ENCODE data around the gene TOR1AIP1. TPM values are rescaled to one million over a fixed set of nuclear protein-coding genes. Genes with fewer than 3 reads are reported as not detected.

The TOR1AIP1 gene
- polyA plus RNA-seq, 1 experiment = 16.4 TPM

GRCh38 chr1:179935909-179936496 lies 53.9 kb downstream of the TOR1AIP1 start:
- ChIA-PET CTCF (interaction anchor here (0.6 to 1.3 kb wide), 3 partner anchors 11 to 306 kb away, joined by 3 to 4 read pairs (median 3); no protein-coding TSS in a partner anchor), POLR2A (no interaction called here)
- TF ChIP-seq CTCF (IDR thresholded peaks at IDR 0.05; ENCODE audit: insufficient read depth, low read depth, low read length) = no peak
- Histone ChIP-seq H3K4me3 (ENCODE audit: low read depth, low read length) (no peak overlapping the region), H3K27me3 (ENCODE audit: control insufficient read depth, insufficient read depth, low read length) (no peaks in the 10 kb centered on the region), H3K36me3 (ENCODE audit: control insufficient read depth, insufficient read depth, low read length) (no peaks in the 10 kb centered on the region)
- no peak for DNase-seq (ENCODE audit: low read depth)

GRCh38 chr1:179937668-179938254 lies 55.7 kb downstream of the TOR1AIP1 start:
- H3K27me3 ChIP-seq (ENCODE audit: control insufficient read depth, insufficient read depth, low read length) = no peaks in the 10 kb centered on the region
- POLR2A ChIA-PET = no interaction called here
- no peak for TF ChIP-seq CTCF (IDR thresholded peaks at IDR 0.05; ENCODE audit: insufficient read depth, low read depth, low read length)
- no peak overlapping the region for H3K4me3 ChIP-seq (ENCODE audit: low read depth, low read length)
- CTCF ChIA-PET = interaction anchor here (0.5 to 1.4 kb wide), 3 partner anchors 16 to 239 kb away, joined by 3 read pairs; no protein-coding TSS in a partner anchor
- DNase-seq (ENCODE audit: low read depth) = no peak
- no peaks in the 10 kb centered on the region for H3K36me3 ChIP-seq (ENCODE audit: control insufficient read depth, insufficient read depth, low read length)

- CTCF ChIA-PET = interaction anchor here (0.9 to 1.3 kb wide), 3 partner anchors 9 to 16 kb away, joined by 3 read pairs; no protein-coding TSS in a partner anchor
- POLR2A ChIA-PET = no interaction called here
These were observed 56.7 kb downstream of the TOR1AIP1 start for GRCh38 chr1:179938752-179939151.

GRCh38 chr1:179939941-179940340 lies 57.9 kb downstream of the TOR1AIP1 start:
- TF ChIP-seq CTCF (IDR thresholded peaks at IDR 0.05; ENCODE audit: insufficient read depth, low read depth, low read length) = no peak
- POLR2A ChIA-PET = no interaction called here
- H3K36me3 ChIP-seq (ENCODE audit: control insufficient read depth, insufficient read depth, low read length) = no peaks in the 10 kb centered on the region
- CTCF ChIA-PET = interaction anchor here (0.8 kb wide), 1 partner anchor 13 kb away, joined by 4 read pairs; no protein-coding TSS in a partner anchor
- no peak overlapping the region for H3K4me3 ChIP-seq (ENCODE audit: low read depth, low read length)
- H3K27me3 ChIP-seq (ENCODE audit: control insufficient read depth, insufficient read depth, low read length) = no peaks in the 10 kb centered on the region
- DNase-seq (ENCODE audit: low read depth) = no peak

More at GRCh38 chr1:179938752-179939151, 56.7 kb downstream of the TOR1AIP1 start:
- no peaks in the 10 kb centered on the region for H3K27me3 ChIP-seq (ENCODE audit: control insufficient read depth, insufficient read depth, low read length)
- no peak overlapping the region for H3K4me3 ChIP-seq (ENCODE audit: low read depth, low read length)
- no peak for DNase-seq (ENCODE audit: low read depth)
- no peaks in the 10 kb centered on the region for H3K36me3 ChIP-seq (ENCODE audit: control insufficient read depth, insufficient read depth, low read length)
- TF ChIP-seq CTCF (IDR thresholded peaks at IDR 0.05; ENCODE audit: insufficient read depth, low read depth, low read length) = no peak

- no peak for TF ChIP-seq CTCF (IDR thresholded peaks at IDR 0.05; ENCODE audit: insufficient read depth, low read depth, low read length)
- Histone ChIP-seq H3K4me3 (ENCODE audit: low read depth, low read length) (no peak overlapping the region), H3K36me3 (ENCODE audit: control insufficient read depth, insufficient read depth, low read length) (no peaks in the 10 kb centered on the region), H3K27me3 (ENCODE audit: control insufficient read depth, insufficient read depth, low read length) (no peaks in the 10 kb centered on the region)
- DNase-seq (ENCODE audit: low read depth) = no peak
- ChIA-PET CTCF (interaction anchor here (0.6 to 1.2 kb wide), 3 partner anchors 10 to 238 kb away, joined by 3 to 4 read pairs (median 3); no protein-coding TSS in a partner anchor), POLR2A (no interaction called here)
These were observed 59.4 kb downstream of the TOR1AIP1 start for GRCh38 chr1:179941454-179941853.
